ENCODE results near the gene ALS2CL. TPM values are rescaled to one million over a fixed set of nuclear protein-coding genes. Genes with fewer than 3 reads are reported as not detected.

ALS2CL gene
- total RNA-seq, 1 donor from 2014 or later = 6.2 TPM

DNA sequence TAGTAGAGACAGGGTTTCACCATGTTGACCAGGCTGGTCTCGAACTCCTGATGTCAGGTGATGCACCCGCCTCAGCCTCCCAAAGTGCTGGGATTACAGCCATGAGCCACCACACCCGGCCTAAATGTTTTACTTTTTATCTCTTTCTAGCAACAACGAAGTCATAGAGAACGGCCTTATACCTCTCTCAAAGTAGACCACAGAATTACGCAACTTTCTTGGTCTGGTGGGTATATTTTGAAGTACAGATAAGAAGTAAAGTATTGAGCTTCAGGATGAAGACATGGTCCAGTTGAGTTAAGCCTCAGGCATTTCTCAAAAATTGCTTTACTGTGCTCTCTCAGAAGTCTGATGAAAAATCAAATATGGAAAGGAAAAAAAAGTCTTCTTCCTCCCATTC lies 50.5 kb downstream of the ALS2CL start:
- Mint-ChIP-seq H3K27ac (no peak overlapping the region), H3K4me1 (no peaks in the 10 kb centered on the region), H3K36me3 (peaks cover 3% of the 10 kb centered on the region), H3K27me3 (ENCODE audit: low read depth) (peaks cover 4% of the 10 kb centered on the region), H3K9me3 (peaks cover 32% of the 10 kb centered on the region), H3K4me3 (no peak overlapping the region)
- TF ChIP-seq CTCF (IDR thresholded peaks at IDR 0.05; ENCODE audit: unreplicated experiment) = no peak
- DNase-seq (ENCODE audit: low spot score in 2 of 2, unreplicated experiment in 2 of 2) = no peak

DNA sequence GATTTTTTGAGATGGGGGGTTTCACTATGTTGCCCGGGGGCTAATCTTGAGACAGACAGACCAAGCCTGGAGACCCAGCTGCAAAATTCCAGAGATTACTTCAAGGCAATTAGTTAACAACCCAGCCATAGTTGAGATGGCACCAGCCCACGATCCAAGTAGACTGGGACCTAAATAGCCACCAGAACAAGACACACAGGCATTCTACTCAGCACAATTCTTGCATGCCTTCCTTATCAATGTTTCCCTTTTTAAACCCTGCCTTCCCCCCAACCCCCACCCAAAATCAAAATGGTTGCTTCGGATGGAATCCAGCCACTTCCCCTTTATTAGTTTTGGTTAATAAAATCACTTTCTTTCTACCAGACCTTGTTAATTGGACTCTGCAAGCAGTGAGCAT lies 52.6 kb downstream of the ALS2CL start:
- H3K4me1 Mint-ChIP-seq = no peaks in the 10 kb centered on the region
- no peak overlapping the region for H3K27ac Mint-ChIP-seq
- H3K4me3 Mint-ChIP-seq = no peak overlapping the region
- H3K9me3 Mint-ChIP-seq = peaks cover 27% of the 10 kb centered on the region
- DNase-seq (ENCODE audit: low spot score in 2 of 2, unreplicated experiment in 2 of 2) = no peak
- peaks cover 4% of the 10 kb centered on the region for H3K27me3 Mint-ChIP-seq (ENCODE audit: low read depth)
- peaks cover 3% of the 10 kb centered on the region for H3K36me3 Mint-ChIP-seq
- no peak for TF ChIP-seq CTCF (IDR thresholded peaks at IDR 0.05; ENCODE audit: unreplicated experiment)

- no peak for DNase-seq (ENCODE audit: low spot score in 2 of 2, unreplicated experiment in 2 of 2)
- H3K27ac Mint-ChIP-seq = no peak overlapping the region
- H3K36me3 Mint-ChIP-seq = peaks cover 3% of the 10 kb centered on the region
- peaks cover 4% of the 10 kb centered on the region for H3K27me3 Mint-ChIP-seq (ENCODE audit: low read depth)
- peaks cover 27% of the 10 kb centered on the region for H3K9me3 Mint-ChIP-seq
- no peak overlapping the region for H3K4me3 Mint-ChIP-seq
- no peak for TF ChIP-seq CTCF (IDR thresholded peaks at IDR 0.05; ENCODE audit: unreplicated experiment)
- no peaks in the 10 kb centered on the region for H3K4me1 Mint-ChIP-seq
Observed at GRCh38 chr3:46639221-46639620, 54.3 kb downstream of the ALS2CL start.

DNA sequence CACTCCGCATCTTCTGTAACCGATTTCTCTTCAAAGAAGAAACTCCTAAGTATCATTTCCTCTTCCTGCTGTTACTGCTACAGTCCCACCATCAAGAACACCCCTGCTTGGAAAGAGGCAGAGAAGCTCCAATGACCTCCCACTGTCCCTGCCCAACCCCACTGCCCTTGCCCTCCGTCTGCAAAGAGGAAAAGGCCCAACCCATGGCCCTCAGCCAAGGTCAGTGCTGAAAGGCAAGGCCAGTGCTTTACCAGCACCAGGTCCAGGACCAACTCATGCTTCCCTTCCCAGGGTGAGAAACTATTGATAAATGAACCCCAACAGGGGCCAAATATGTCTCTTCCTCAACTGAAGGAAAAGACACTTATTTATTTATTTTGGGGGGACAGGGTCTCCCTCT lies 58.6 kb downstream of the ALS2CL start:
- no peak for DNase-seq (ENCODE audit: low spot score in 2 of 2, unreplicated experiment in 2 of 2)
- Mint-ChIP-seq H3K27me3 (ENCODE audit: low read depth) (no peaks in the 10 kb centered on the region), H3K4me1 (peaks cover 5% of the 10 kb centered on the region), H3K4me3 (no peak overlapping the region), H3K27ac (no peak overlapping the region), H3K36me3 (no peaks in the 10 kb centered on the region), H3K9me3 (peaks cover 11% of the 10 kb centered on the region)
- TF ChIP-seq CTCF (IDR thresholded peaks at IDR 0.05; ENCODE audit: unreplicated experiment) = no peak

DNA sequence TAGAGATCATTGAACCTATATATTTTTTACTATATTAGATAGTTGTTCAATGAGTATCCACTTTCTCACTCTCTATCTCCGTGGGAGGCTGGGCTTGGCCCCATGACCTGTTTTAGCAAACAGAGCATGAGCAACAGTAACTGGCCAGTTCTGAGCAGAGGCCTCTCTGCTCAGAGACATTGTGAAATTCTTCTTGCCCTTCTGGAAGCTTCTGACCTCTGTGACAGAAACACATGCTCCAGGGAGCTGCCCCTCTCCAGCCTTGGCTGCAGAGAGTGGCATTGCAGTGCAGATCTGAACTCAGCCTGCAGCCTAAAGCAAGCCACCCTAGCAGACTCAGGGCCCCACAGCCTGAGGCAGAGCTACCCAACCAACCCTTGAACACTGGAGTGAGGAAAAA lies 60.7 kb downstream of the ALS2CL start:
- no peak overlapping the region for H3K4me3 Mint-ChIP-seq
- no peaks in the 10 kb centered on the region for H3K36me3 Mint-ChIP-seq
- H3K9me3 Mint-ChIP-seq = no peaks in the 10 kb centered on the region
- TF ChIP-seq CTCF (IDR thresholded peaks at IDR 0.05; ENCODE audit: unreplicated experiment) = no peak
- no peaks in the 10 kb centered on the region for H3K27me3 Mint-ChIP-seq (ENCODE audit: low read depth)
- DNase-seq (ENCODE audit: low spot score in 2 of 2, unreplicated experiment in 2 of 2) = no peak
- peaks cover 24% of the 10 kb centered on the region for H3K4me1 Mint-ChIP-seq
- H3K27ac Mint-ChIP-seq = no peak overlapping the region

Data from mesothelial cell of epicardium (in vitro differentiated cells).